ENCODE results near the gene XPC.

XPC gene

DNA sequence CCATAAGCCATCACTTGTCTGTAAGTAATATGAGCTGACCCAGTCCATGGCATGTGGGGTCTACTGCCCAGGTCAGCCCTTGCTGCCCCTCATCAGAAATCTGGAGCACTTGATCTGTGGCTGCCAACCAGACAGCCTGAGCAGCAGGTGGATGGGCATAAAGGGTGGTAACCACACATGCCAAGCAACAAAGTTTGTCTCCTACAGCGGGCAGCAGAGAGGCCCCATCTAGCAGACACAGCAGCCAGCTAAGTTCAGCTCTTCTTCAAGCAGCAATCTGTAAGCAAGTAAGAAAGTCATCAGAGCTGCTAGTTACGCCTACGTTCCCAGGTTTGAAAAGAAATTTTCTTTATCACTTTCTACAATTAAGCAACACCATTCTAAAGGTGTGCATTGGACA lies 81.7 kb downstream of the XPC start:
- DNase-seq (ENCODE audit: low spot score) = no peak
- no peak overlapping the region for H3K4me3 ChIP-seq
- TF ChIP-seq, protein P1, sequence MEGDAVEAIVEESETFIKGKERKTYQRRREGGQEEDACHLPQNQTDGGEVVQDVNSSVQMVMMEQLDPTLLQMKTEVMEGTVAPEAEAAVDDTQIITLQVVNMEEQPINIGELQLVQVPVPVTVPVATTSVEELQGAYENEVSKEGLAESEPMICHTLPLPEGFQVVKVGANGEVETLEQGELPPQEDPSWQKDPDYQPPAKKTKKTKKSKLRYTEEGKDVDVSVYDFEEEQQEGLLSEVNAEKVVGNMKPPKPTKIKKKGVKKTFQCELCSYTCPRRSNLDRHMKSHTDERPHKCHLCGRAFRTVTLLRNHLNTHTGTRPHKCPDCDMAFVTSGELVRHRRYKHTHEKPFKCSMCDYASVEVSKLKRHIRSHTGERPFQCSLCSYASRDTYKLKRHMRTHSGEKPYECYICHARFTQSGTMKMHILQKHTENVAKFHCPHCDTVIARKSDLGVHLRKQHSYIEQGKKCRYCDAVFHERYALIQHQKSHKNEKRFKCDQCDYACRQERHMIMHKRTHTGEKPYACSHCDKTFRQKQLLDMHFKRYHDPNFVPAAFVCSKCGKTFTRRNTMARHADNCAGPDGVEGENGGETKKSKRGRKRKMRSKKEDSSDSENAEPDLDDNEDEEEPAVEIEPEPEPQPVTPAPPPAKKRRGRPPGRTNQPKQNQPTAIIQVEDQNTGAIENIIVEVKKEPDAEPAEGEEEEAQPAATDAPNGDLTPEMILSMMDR (IDR thresholded peaks at IDR 0.05) = no peak
- no peak overlapping the region for H3K27ac ChIP-seq
